Adrenal gland (tissue), 12 donors: ENCODE data around the gene MAK. TPM values are rescaled to one million over a fixed set of nuclear protein-coding genes. Genes with fewer than 3 reads are reported as not detected.
"Not testable (repeated sequence)": the region's sequence is repeated elsewhere in the genome, so short reads cannot be mapped to it uniquely, and the experiment has no call there.

Source experiments
- DNase-seq, 7 donors: peaks; one replicate each; pipeline ENCODE4 v3.0.0-alpha.2; 2019 to 2020
- H3K27ac ChIP-seq, 5 donors: fragments of 200-600 bp; sonication (generic) in 4 of 5; 1 replicate in 3 of 5; 2 replicates in 2 of 5; pipeline versions ENCODE4 v1.5.1 to v1.8.0; 2016 to 2020; ENCODE audit warnings: mild to moderate bottlenecking in 1 of 5
- H3K27me3 ChIP-seq: fragments of 200-600 bp; 2 replicates; pipeline ENCODE4 v1.8.0; 2021
- H3K36me3 ChIP-seq, 2 donors: fragments of 200-600 bp; replicated peaks in 1 of 2; 1 replicate in 1 of 2; 2 replicates in 1 of 2; pipeline versions ENCODE4 v1.5.1 to v1.8.0; 2018 to 2022
- H3K4me1 ChIP-seq, 2 donors: fragments of 200-600 bp; replicated peaks in 1 of 2; 1 replicate in 1 of 2; 2 replicates in 1 of 2; pipeline versions ENCODE4 v1.5.1 to v1.8.0; 2018 to 2021
- H3K4me3 ChIP-seq, 4 donors: fragments of 200-600 bp; sonication (generic) in 3 of 4; one replicate each; pipeline ENCODE4 v1.5.1; 2016 to 2018
- H3K9me3 ChIP-seq, 3 donors: fragments of 200-600 bp; sonication (generic) in 1 of 3; replicated peaks in 1 of 3; 1 replicate in 2 of 3; 2 replicates in 1 of 3; pipeline versions ENCODE4 v1.5.1 to v1.8.0; 2016 to 2021
- CTCF ChIP-seq, 6 experiments: fragments of 450-650 bp in 4 of 6; fragments of 200-600 bp in 2 of 6; sonication (generic) in 1 of 6; IDR thresholded peaks; 1 replicate in 5 of 6; 2 replicates in 1 of 6; pipeline versions ENCODE4 v1.5.1 to v1.8.0; 2016 to 2021; ENCODE audit warnings: antibody characterized with exemption in 6 of 6, mild to moderate bottlenecking in 2 of 6, moderate library complexity in 1 of 6
- POLR2A ChIP-seq, 2 donors: fragments of 450-650 bp; IDR thresholded peaks; one replicate each; pipeline ENCODE4 v1.6.1; 2017; ENCODE audit warnings: antibody characterized with exemption in 2 of 2, mild to moderate bottlenecking in 2 of 2, moderate library complexity in 1 of 2
- WGBS, 4 donors: extraction: QIAGEN DNeasy Blood & Tissue Kit in 2 of 4; methylation state at CpG; one replicate each; pipeline versions ENCODE4 v1.1.5 to v1.1.7; 2013 to 2017; 5-methylcytosine and 5-hydroxymethylcytosine counted together
- intact Hi-C, 2 donors: fragments of 100-400 bp; cut with DNase I; formaldehyde crosslinking; loops; one replicate each; pipeline versions ENCODE4 v1.14.1 to v1.15.0; 2022 to 2023
- polyA plus RNA-seq, 3 donors: library from polyadenylated mRNA; stranded (reverse); fragments of 200-250 nt in 2 of 3; fragments of 350-450 nt in 1 of 3; fragmentation: Illumina TruSeq in 1 of 3; extraction: RNeasy Lipid Tissue Mini Kit (QIAGEN cat#74804) in 1 of 3; gene quantifications; one replicate each; pipeline ENCODE4 v1.2.3, GENCODE V29; 2013 to 2014
- total RNA-seq, 9 donors: library from RNA; depleted of rRNA in 4 of 9; stranded (reverse); fragments of >200 nt in 4 of 9; fragments of 120-200 nt in 1 of 9; fragmentation: NEBNext Ultra II Directional in 1 of 9; extraction: Animal tissue kit (Norgen Biotek cat#: 25700) in 1 of 9; gene quantifications; one replicate each; pipeline versions ENCODE4 v1.1.0 to v1.2.4, GENCODE V29; 2013 to 2023
- donor health status: healthy with polysubstance abuse.
- donor health status: Bipolar disorder and iron deficiency.
- donor health status: DM: yes; HTN: yes; CAD: no.
- donor health status: DM: no; HTN: no; CAD: no.
- donor health status: DM: no; HTN: no; CAD: no.
- donor health status: DM: yes; HTN: yes; CAD: no.

Gene MAK
- total and polyA plus RNA-seq, 12 donors, result under 0.01 to 0.43 (median 0.10) TPM; not detected in 4

- intact Hi-C loops, result no loop called here
- DNase-seq, result no peak
- Histone ChIP-seq H3K36me3 (no peaks in the 10 kb centered on the region), H3K27me3 (no peaks in the 10 kb centered on the region), H3K4me3 (no peak overlapping the region), H3K27ac (no peak overlapping the region), H3K4me1 (no peaks in the 10 kb centered on the region), H3K9me3 (no peaks in the 10 kb centered on the region)
- TF ChIP-seq POLR2A (IDR thresholded peaks at IDR 0.05) (no peak), CTCF (IDR thresholded peaks at IDR 0.05) (no peak)
- 62 to 83% (median 71%) methylated on average over 2 of the region's 2 CpGs for WGBS, 4 donors
Observed at GRCh38 chr6:10861086-10861485, 22.7 kb upstream of the MAK start.

GRCh38 chr6:10857259-10857658 is 18.9 kb upstream of the MAK start:
- no peak overlapping the region for H3K4me3 ChIP-seq
- no peak for DNase-seq
- H3K4me1 ChIP-seq, result no peaks in the 10 kb centered on the region
- intact Hi-C loops, result no loop called here
- no peaks in the 10 kb centered on the region for H3K27me3 ChIP-seq
- TF ChIP-seq POLR2A (IDR thresholded peaks at IDR 0.05) (no peak), CTCF (IDR thresholded peaks at IDR 0.05) (no peak)
- no peak overlapping the region for H3K27ac ChIP-seq
- H3K36me3 ChIP-seq, result no peaks in the 10 kb centered on the region
- WGBS, 4 donors, result 82 to 94% (median 88%) methylated on average over 2 of the region's 2 CpGs
- peaks cover 0 to 3% (median 0%) of the 10 kb centered on the region in 3 donors for H3K9me3 ChIP-seq

GRCh38 chr6:10854922-10855632 is 16.7 kb upstream of the MAK start:
- 69 to 87% (median 82%) methylated on average over 5 to 7 of the region's 7 CpGs for WGBS, 4 donors
- H3K4me1 ChIP-seq, result no peaks in the 10 kb centered on the region
- H3K36me3 ChIP-seq, result no peaks in the 10 kb centered on the region
- DNase-seq, result no peak
- H3K9me3 ChIP-seq, result peaks cover 0 to 3% (median 0%) of the 10 kb centered on the region in 3 donors
- H3K27ac ChIP-seq, result no peak overlapping the region
- H3K27me3 ChIP-seq, result no peaks in the 10 kb centered on the region
- H3K4me3 ChIP-seq, result no peak overlapping the region
- TF ChIP-seq CTCF (IDR thresholded peaks at IDR 0.05) (no peak), POLR2A (IDR thresholded peaks at IDR 0.05) (no peak)
- intact Hi-C loops, result no loop called here

GRCh38 chr6:10853849-10854300 is 15.5 kb upstream of the MAK start:
- DNase-seq, H3K27ac ChIP-seq, H3K4me1 ChIP-seq, H3K9me3 ChIP-seq, H3K27me3 ChIP-seq, H3K4me3 ChIP-seq, intact Hi-C loops, H3K36me3 ChIP-seq: not testable (repeated sequence)
- 74 to 83% (median 79%) methylated on average over 6 of the region's 6 CpGs for WGBS, 4 donors
